ENCODE measurements around the gene S100A5. TPM values are rescaled to one million over a fixed set of nuclear protein-coding genes. Genes with fewer than 3 reads are reported as not detected.

S100A5 gene
- total and polyA plus RNA-seq, 2 of the 8 experiments (the other 6 are each of a cell fraction or from before 2014, with no cell fraction given), result not detected

GRCh38 chr1:153531638-153532037, 9.1 kb downstream of the S100A5 start:
- no peak overlapping the region for H3K27ac ChIP-seq (ENCODE audit: low read depth, low read length)
- H3K79me2 ChIP-seq (ENCODE audit: control insufficient read depth in 1 of 2, insufficient read depth in 2 of 2, low read length in 2 of 2), result no peaks in the 10 kb centered on the region
- FAIRE-seq, result no peak
- no peak overlapping the region for H2BK12ac ChIP-seq (ENCODE audit: low read depth, low read length)
- H3K23ac ChIP-seq (ENCODE audit: insufficient read length), result no peak overlapping the region
- no peak overlapping the region for H3K4me3 ChIP-seq (ENCODE audit: extremely low read depth in 1 of 4, insufficient read depth in 2 of 4, low read depth in 3 of 4, low read length in 4 of 4)
- no peak for DNase-seq (ENCODE audit: low read depth in 1 of 2, low spot score in 2 of 2)
- no peak overlapping the region for H3K14ac ChIP-seq (ENCODE audit: insufficient read length)
- H3K9ac ChIP-seq (replicated peaks in 1 of 4; ENCODE audit: extremely low read depth in 1 of 4, low read depth in 3 of 4, low read length in 3 of 4), result no peak overlapping the region
- H3K4me2 ChIP-seq (ENCODE audit: insufficient read depth in 1 of 2, low read depth in 2 of 2, low read length in 2 of 2), result no peak overlapping the region
- no peak overlapping the region for H3K56ac ChIP-seq (replicated peaks; ENCODE audit: insufficient read length, low read depth, low read length)
- no peaks in the 10 kb centered on the region for H3K9me3 ChIP-seq (ENCODE audit: insufficient read depth in 2 of 2, low read depth in 1 of 2, low read length in 1 of 2)
- H2BK120ac ChIP-seq (replicated peaks; ENCODE audit: low read depth, low read length), result no peak overlapping the region
- no peaks in the 10 kb centered on the region for H4K20me1 ChIP-seq (replicated peaks in 1 of 2; ENCODE audit: control insufficient read depth in 1 of 2, insufficient read depth in 2 of 2, low read length in 2 of 2)
- no peak overlapping the region for H4K8ac ChIP-seq (ENCODE audit: extremely low read depth, insufficient read depth, low read length)
- H2AFZ ChIP-seq (ENCODE audit: low read length), result no peak overlapping the region
- peaks cover 0 to 15% (median 6%) of the 10 kb centered on the region in 4 experiments; a peak in 5 of 7 replicates for H3K27me3 ChIP-seq (replicated peaks in 1 of 4; ENCODE audit: control insufficient read depth in 3 of 4, extremely low read depth in 1 of 4, insufficient read depth in 3 of 4, low read length in 3 of 4)
- H3K18ac ChIP-seq (ENCODE audit: extremely low read depth, low read length), result no peak overlapping the region
- CTCF ChIA-PET (ENCODE audit: partially characterized antibody), result interaction anchor here (1.0 to 10.2 kb wide), 24 partner anchors 7 to 179 kb away, joined by 3 to 165 read pairs (median 15); partner anchors contain the start of genes S100A1, S100A13, S100A14 and S100A16
- H3K23me2 ChIP-seq (ENCODE audit: low read depth, low read length), result peaks cover 2% of the 10 kb centered on the region
- 94% methylated on average over 3 of the region's 3 CpGs; no CpG with 5 or more reads in 1 of the 2 experiments for WGBS, 2 experiments (ENCODE audit: extremely low coverage in 1 of 2, insufficient coverage in 1 of 2, insufficient read length in 1 of 2, insufficient replicate concordance in 2 of 2, low coverage in 1 of 2, low lambda C conversion rate in 2 of 2, missing lambda C conversion rate in 1 of 2)
- H3K4ac ChIP-seq (replicated peaks; ENCODE audit: insufficient read length, low read depth, low read length), result no peak overlapping the region
- no peak overlapping the region for H2BK20ac ChIP-seq (ENCODE audit: low read length)
- H4K5ac ChIP-seq (ENCODE audit: insufficient read length, low read depth, low read length), result no peak overlapping the region
- no peak overlapping the region for H4K91ac ChIP-seq (replicated peaks; ENCODE audit: insufficient read length, low read length)
- H3K36me3 ChIP-seq (ENCODE audit: control insufficient read depth in 2 of 4, insufficient read depth in 4 of 4, low read length in 3 of 4), result no peaks in the 10 kb centered on the region
- peak overlapping the region; percentile 32; the same call in 1 of the 2 replicates for H2BK5ac ChIP-seq (ENCODE audit: low read depth, low read length)
- peak overlapping the region; percentile 83; the same call in 1 of the 2 replicates for H2BK15ac ChIP-seq (ENCODE audit: low read length)
- POLR2A ChIA-PET (ENCODE audit: partially characterized antibody), result interaction anchor here (1.0 to 2.5 kb wide), 5 partner anchors 10 to 129 kb away, joined by 3 to 10 read pairs (median 3); no protein-coding TSS in a partner anchor
- no peaks in the 10 kb centered on the region for H3K79me1 ChIP-seq (ENCODE audit: low read depth, low read length)
- peaks cover 12 to 36% (median 23%) of the 10 kb centered on the region in 4 experiments for H3K4me1 ChIP-seq (replicated peaks in 1 of 4; ENCODE audit: control insufficient read depth in 3 of 4, insufficient read depth in 4 of 4, low read length in 3 of 4)
- H2AK5ac ChIP-seq (ENCODE audit: low read depth, low read length), result peak overlapping the region; percentile 26; the same call in 1 of the 2 replicates
- TF ChIP-seq YY1 (IDR thresholded peaks at IDR 0.05; ENCODE audit: low read depth, low read length), result no peak
- no peak for TF ChIP-seq CHD1 (IDR thresholded peaks at IDR 0.05; ENCODE audit: low read depth, low read length)
- TF ChIP-seq GTF2F1 (IDR thresholded peaks at IDR 0.05; ENCODE audit: borderline replicate concordance, low read depth, low read length), result no peak
- TF ChIP-seq PHF8 (conservative IDR thresholded peaks at IDR 0.05; ENCODE audit: low read depth, low read length), result no peak
- TF ChIP-seq SP1 (IDR thresholded peaks at IDR 0.05; ENCODE audit: low read depth, low read length), result no peak
- no peak for TF ChIP-seq HDAC2 (IDR thresholded peaks at IDR 0.05; ENCODE audit: borderline replicate concordance in 1 of 2, low read depth in 2 of 2, low read length in 2 of 2)
- TF ChIP-seq ATF3 (IDR thresholded peaks at IDR 0.05; ENCODE audit: insufficient read depth, low read depth, low read length), result no peak
- no peak for TF ChIP-seq POLR2A (IDR thresholded peaks at IDR 0.05; ENCODE audit: control extremely low read depth in 1 of 2, low read depth in 2 of 2, low read length in 2 of 2)
- TF ChIP-seq RFX5 (IDR thresholded peaks at IDR 0.05; ENCODE audit: borderline replicate concordance, low read depth, low read length), result no peak
- no peak for TF ChIP-seq TCF12 (IDR thresholded peaks at IDR 0.05; ENCODE audit: low read depth, low read length)
- TF ChIP-seq NRF1 (IDR thresholded peaks at IDR 0.05; ENCODE audit: low read depth, low read length), result no peak
- no peak for TF ChIP-seq HDAC6 (IDR thresholded peaks at IDR 0.05; ENCODE audit: low read depth, low read length)
- TF ChIP-seq FOSL1 (IDR thresholded peaks at IDR 0.05; ENCODE audit: insufficient read depth, low read depth, low read length), result no peak
- TF ChIP-seq POU5F1 (IDR thresholded peaks at IDR 0.05; ENCODE audit: low read depth, low read length), result no peak

Measured in H1 (cell line).